ENCODE measurements around the gene LKAAEAR1. TPM values are rescaled to one million over a fixed set of nuclear protein-coding genes. Genes with fewer than 3 reads are reported as not detected.

Gene LKAAEAR1
- total and polyA plus RNA-seq, 9 of the 15 experiments (the other 6 are each of a cell fraction or from before 2014, with no cell fraction given): not detected

GRCh38 chr20:64050261-64051032 is 33.8 kb downstream of the LKAAEAR1 start (continued):
- peak; percentile 30; the same call in 1 of the 2 replicates for TF ChIP-seq ZBTB2 (IDR thresholded peaks at IDR 0.05)
- TF ChIP-seq ZNF740 (CRISPR knock-in tag; IDR thresholded peaks at IDR 0.05): peak; percentile 85
- peak in 1 of 2 experiments; percentile 68; a peak in 2 of 4 replicates for TF ChIP-seq ZNF740 (tag; IDR thresholded peaks at IDR 0.05)
- no peak for TF ChIP-seq HMBOX1 (IDR thresholded peaks at IDR 0.05)
- 0 out of 2 replicates have a peak, but pooled peaks have one; percentile 10 for TF ChIP-seq ZC3H4 (CRISPR knock-in tag; IDR thresholded peaks at IDR 0.05; ENCODE audit: borderline replicate concordance)
- TF ChIP-seq PHF20 (IDR thresholded peaks at IDR 0.05; ENCODE audit: partially characterized antibody): peak; percentile 27
- 0 out of 2 replicates have a peak, but pooled peaks have one; percentile 35 for TF ChIP-seq ZNF766 (CRISPR knock-in tag; conservative IDR thresholded peaks at IDR 0.05)
- peak in 1 of 2 experiments; percentile 37; a peak in 2 of 4 replicates for TF ChIP-seq MNT (conservative IDR thresholded peaks at IDR 0.05)
- TF ChIP-seq FOXJ2 (tag; IDR thresholded peaks at IDR 0.05): no peak
- TF ChIP-seq TBP (optimal IDR thresholded peaks at IDR 0.05; ENCODE audit: low read depth, low read length): peak; percentile 12
- no peak for TF ChIP-seq YBX1 (IDR thresholded peaks at IDR 0.05)
- no peak for TF ChIP-seq CBX8 (IDR thresholded peaks at IDR 0.05; ENCODE audit: borderline replicate concordance, extremely low read depth, low read depth, low read length, poor library complexity, severe bottlenecking)
- peak; percentile 53; the same call in 1 of the 2 replicates for TF ChIP-seq PHF8 (IDR thresholded peaks at IDR 0.05; ENCODE audit: borderline replicate concordance, low read length)
- TF ChIP-seq POLR2A (conservative IDR thresholded peaks at IDR 0.05): peak; percentile 55
- TF ChIP-seq NR2C2 (CRISPR knock-in tag; IDR thresholded peaks at IDR 0.05): no peak
- TF ChIP-seq NR2C2 (tag; IDR thresholded peaks at IDR 0.05): peak; percentile 60
- no peak for TF ChIP-seq CEBPG (CRISPR knock-in tag; IDR thresholded peaks at IDR 0.05)
- no peak for TF ChIP-seq CEBPG (tag; conservative IDR thresholded peaks at IDR 0.05 in 1 of 2, IDR thresholded peaks at IDR 0.05 in 1 of 2)
- no peak for TF ChIP-seq FOXM1 (IDR thresholded peaks at IDR 0.05; ENCODE audit: low read depth)
- TF ChIP-seq FOXM1 (CRISPR knock-in tag; IDR thresholded peaks at IDR 0.05; ENCODE audit: low read depth): 0 out of 2 replicates have a peak, but pooled peaks have one; percentile 25
- TF ChIP-seq POLR2G (IDR thresholded peaks at IDR 0.05; ENCODE audit: low read depth, low read length): peak; percentile 64
- no peak for TF ChIP-seq TGIF2 (CRISPR knock-in tag; IDR thresholded peaks at IDR 0.05)
- 0 out of 2 replicates have a peak, but pooled peaks have one; percentile 11 for TF ChIP-seq DPF2 (IDR thresholded peaks at IDR 0.05)
- 0 out of 2 replicates have a peak, but pooled peaks have one; percentile 42 for TF ChIP-seq ETV5 (CRISPR knock-in tag; IDR thresholded peaks at IDR 0.05; ENCODE audit: low read depth)

All from K562 (cell line).